Astrocyte of the spinal cord (primary cell): ENCODE results near the gene MANEAL.

ENCODE experiments used
- DNase-seq: peaks from one replicate; pipeline ENCODE4 v3.0.0; 2011; ENCODE audit warnings: low read depth, low spot score
- H3K4me3 ChIP-seq: 2 replicates; pipeline ENCODE4 v1.5.1; 2011; ENCODE audit warnings: low read depth, mild to moderate bottlenecking, low read length, moderate library complexity
- in situ Hi-C: cut with HindIII; loops from 2 replicates; pipeline ENCODE4 v1.10.0; 2017; ENCODE audit warnings: low sequenced_read_pairs
- TF ChIP-seq, protein P1 (sequence below): IDR thresholded peaks from 2 replicates; pipeline ENCODE4 v1.5.1; 2012; ENCODE audit warnings: low read depth, mild to moderate bottlenecking, low read length, inconsistent platforms

MANEAL gene

DNA sequence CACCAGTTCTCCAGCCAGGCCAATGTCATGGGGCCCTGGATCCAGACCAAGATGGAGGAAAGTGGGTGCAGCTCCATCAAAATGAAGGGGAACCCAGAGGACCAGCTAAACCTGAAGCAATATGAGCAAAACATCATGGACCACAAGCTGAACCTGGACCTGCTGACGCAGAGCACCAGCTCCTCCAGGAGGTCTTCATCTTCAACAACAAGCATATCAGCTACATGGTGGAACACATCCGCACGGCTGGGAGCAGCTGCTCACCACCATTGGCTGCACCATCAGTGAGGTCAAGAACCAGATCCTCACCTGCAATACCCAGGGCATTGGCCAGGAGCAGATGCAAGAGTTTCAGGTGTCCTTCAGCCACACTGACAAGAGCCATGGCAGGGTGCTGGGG, 15.0 kb upstream of the MANEAL start:
- in situ Hi-C loops, result no loop called here
- TF ChIP-seq, protein P1, sequence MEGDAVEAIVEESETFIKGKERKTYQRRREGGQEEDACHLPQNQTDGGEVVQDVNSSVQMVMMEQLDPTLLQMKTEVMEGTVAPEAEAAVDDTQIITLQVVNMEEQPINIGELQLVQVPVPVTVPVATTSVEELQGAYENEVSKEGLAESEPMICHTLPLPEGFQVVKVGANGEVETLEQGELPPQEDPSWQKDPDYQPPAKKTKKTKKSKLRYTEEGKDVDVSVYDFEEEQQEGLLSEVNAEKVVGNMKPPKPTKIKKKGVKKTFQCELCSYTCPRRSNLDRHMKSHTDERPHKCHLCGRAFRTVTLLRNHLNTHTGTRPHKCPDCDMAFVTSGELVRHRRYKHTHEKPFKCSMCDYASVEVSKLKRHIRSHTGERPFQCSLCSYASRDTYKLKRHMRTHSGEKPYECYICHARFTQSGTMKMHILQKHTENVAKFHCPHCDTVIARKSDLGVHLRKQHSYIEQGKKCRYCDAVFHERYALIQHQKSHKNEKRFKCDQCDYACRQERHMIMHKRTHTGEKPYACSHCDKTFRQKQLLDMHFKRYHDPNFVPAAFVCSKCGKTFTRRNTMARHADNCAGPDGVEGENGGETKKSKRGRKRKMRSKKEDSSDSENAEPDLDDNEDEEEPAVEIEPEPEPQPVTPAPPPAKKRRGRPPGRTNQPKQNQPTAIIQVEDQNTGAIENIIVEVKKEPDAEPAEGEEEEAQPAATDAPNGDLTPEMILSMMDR, result no peak
- no peak for DNase-seq
- H3K4me3 ChIP-seq, result no peak overlapping the region

DNA sequence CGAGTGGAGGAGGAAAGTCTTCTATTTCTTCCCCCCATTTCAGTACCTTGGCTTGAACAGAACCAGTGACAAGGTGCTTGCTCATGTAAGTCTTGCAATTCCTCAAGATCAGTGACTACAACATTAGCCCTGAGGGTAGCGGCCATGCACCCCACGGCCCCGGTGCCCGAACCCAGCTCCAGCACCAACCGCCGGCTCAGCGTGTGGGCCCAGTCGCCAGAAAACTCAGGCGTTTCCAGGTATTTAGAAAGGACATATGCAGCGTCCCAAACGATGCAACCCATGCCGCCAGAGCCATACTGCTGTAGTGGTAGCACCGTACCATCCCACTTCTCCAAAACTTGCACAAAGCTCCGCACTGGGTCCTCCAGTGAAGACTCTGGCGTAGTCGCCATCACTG, 11.2 kb upstream of the MANEAL start:
- DNase-seq, result no peak
- in situ Hi-C loops, result no loop called here
- TF ChIP-seq, protein P1, result no peak
- H3K4me3 ChIP-seq, result no peak overlapping the region

DNA sequence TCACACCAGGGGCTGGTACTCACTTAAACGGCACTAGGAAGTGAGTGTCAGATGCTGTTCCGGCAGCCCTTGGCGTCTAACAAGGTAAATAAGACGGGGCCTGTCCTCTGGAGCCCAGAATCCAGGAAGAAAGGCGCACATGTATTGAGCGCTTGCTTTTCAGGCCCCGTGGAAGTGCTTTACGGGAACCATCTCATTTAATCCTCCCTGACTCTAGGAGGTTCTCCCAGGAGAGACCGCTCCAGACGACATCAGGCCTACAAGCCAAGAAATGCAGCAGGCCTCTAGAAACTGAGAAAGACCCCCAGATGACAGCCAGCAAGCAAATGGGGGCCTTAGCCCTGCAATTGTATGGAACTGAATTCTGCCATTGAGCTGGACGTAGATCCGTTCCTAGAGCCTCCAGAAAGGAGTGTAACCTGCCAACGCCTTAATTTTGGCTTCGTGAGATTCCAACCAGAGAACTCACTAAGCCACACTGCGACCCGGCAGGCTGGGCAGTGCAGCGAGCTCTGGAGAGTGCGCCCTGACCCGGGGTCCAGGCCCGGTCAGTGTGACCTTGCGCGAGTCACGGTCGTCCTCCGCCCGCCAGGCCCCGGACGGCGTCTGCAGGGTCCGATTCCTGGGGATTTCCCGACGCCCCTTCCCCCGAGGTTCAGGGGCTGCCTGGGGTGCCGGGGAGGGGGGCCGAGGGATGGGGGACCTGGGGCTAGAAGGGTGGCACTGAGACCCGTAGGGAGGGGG, 532 bp upstream of the MANEAL start:
- DNase-seq, result no peak
- TF ChIP-seq, protein P1, result no peak
- in situ Hi-C loops, result no loop called here
- H3K4me3 ChIP-seq, result no peak overlapping the region

DNA sequence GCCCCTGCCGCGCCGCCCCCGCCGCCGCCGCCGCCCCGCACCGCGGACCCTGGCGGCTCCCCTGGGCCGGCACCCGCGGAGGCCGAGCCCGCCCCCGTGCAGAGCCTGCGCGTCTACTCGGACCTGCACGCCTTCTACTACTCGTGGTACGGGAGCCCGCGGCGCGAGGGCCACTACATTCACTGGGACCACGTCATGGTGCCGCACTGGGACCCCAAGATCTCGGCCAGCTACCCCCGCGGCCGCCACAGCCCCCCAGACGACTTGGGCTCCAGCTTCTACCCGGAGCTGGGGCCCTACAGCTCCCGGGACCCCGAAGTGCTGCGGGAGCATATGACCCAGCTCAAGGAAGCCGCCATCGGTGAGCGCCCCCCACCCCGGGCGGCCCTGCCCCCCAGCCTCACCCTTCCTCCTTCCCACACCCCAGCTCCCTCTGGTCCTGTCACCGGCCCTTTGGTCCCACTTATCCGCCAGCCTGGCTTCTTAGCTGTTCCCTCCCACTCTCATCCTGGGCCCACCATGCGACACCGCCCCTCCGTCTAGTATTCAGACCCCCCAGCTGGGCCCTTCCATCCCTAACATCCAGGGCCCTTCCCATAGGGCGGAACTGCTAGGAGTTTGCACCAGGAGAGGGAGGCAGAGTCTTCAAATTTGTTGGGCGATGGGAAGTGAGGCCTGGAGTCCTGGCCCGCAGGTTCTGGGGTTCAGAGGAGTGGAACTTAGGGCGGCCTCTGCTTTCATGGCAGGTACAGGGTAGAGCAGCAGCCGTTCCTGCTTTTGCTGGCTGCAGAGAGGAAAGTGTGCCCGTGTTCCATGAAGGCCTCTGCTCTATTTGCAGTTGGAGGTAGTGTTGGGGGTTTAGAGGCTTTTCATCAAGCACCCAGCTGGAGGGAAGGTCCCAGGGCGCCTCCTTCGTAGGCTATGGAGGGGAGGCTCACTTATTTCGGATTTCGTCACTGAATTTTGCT, 1.0 kb downstream of the MANEAL start:
- DNase-seq, result no peak
- no peak overlapping the region for H3K4me3 ChIP-seq
- in situ Hi-C loops, result no loop called here

DNA sequence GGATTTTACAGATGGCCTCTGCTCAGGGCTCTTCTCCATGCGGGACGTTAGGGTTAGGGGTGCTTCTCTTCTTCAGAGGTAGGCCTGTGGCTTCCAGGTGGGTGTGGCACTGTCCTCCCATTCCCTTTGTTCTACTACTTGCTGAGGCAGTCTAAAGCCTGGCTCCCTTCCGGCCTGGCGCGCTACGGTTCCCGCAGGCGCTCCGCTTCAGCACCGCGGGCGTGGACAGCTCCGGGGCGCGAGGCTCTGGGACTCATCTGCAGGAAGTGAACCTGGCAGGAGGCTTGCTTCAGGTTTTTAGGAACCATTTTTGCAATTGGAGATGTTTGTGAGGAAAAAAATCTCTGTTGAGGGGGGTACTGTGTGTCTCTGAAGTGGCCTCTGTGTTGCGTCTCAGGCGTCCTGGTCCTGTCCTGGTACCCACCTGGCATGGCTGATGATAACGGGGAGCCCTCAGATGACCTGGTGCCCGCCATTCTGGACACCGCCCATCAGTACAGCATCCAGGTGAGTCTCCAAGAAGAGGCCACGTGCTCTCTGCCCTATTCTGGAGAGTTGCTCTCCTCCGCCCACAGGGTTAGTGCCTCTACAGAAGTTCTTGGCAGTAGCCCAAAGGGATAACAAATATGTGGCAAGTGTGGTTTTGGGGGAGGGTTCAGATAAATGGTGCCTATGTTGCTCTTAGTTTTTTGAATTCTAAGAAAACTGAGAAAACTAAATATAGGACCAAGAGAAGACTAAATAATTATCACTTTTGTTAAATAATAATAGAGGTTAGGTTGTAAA, 1.9 kb downstream of the MANEAL start:
- DNase-seq, result peak; percentile 41
- no peak overlapping the region for H3K4me3 ChIP-seq
- in situ Hi-C loops, result no loop called here
- TF ChIP-seq, protein P1, result no peak

More for the DNA sequence above, 1.0 kb downstream of the MANEAL start:
- TF ChIP-seq, protein P1, result no peak

DNA sequence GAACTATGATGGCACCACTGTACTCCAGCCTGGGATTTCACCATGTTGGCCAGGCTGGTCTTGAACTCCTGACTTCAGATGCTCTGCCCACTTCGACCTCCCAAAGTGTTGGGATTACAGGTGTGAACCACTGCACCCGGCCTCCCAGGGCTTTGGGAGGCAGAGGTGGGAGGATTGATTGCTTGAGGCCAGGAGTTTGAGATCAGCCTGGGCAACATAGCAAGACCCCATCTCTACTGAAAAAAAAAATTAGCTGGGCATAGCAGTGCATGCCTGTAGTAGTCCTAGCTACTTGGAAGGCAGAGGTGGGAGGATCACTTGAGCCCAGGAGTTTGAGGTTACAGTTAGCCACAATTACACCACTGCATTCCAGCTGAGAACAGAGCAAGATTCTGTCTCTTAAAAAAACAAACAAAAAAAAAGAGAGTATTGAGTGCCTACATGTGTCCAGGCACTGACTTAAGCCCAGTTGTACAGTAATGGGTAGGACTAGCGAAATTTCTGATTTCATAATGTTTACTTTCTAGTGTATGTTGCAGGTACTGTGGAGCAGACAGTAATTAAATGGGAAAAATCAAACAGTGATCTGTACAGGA, 4.2 kb downstream of the MANEAL start:
- peak; percentile 74 for DNase-seq
- H3K4me3 ChIP-seq, result no peak overlapping the region
- in situ Hi-C loops, result no loop called here
- TF ChIP-seq, protein P1, result no peak
